Stimulated activated CD4-positive, alpha-beta T cell treated with anti-CD3 and anti-CD28 coated beads, Interleukin-4, amount 100 ng/mL, for 24 hours (primary cell): ENCODE measurements around the gene TTC39A.

ENCODE experiments used
- DNase-seq: peaks from one replicate; pipeline ENCODE4 v3.0.0-alpha.2; 2020

TTC39A gene

GRCh38 chr1:51313961-51314777 lies 16.2 kb downstream of the TTC39A start:
- no peak for DNase-seq

GRCh38 chr1:51313268-51313852 lies 17.0 kb downstream of the TTC39A start:
- no peak for DNase-seq

- no peak for DNase-seq
Measured at GRCh38 chr1:51312718-51313117, 17.6 kb downstream of the TTC39A start.

- DNase-seq, result no peak
Measured at GRCh38 chr1:51311826-51312225, 18.5 kb downstream of the TTC39A start.

GRCh38 chr1:51310871-51311613 lies 19.3 kb downstream of the TTC39A start:
- no peak for DNase-seq

- DNase-seq, result no peak
Measured at GRCh38 chr1:51309291-51309690, 21.1 kb downstream of the TTC39A start.

GRCh38 chr1:51308636-51309035 lies 21.7 kb downstream of the TTC39A start:
- DNase-seq, result no peak

GRCh38 chr1:51306950-51307349 lies 23.4 kb downstream of the TTC39A start:
- no peak for DNase-seq

GRCh38 chr1:51305371-51305823 lies 25.0 kb downstream of the TTC39A start:
- no peak for DNase-seq

- DNase-seq, result no peak
Measured at GRCh38 chr1:51304360-51304759, 26.0 kb downstream of the TTC39A start.

GRCh38 chr1:51303751-51304251 lies 26.6 kb downstream of the TTC39A start:
- no peak for DNase-seq

- DNase-seq, result no peak
Measured at GRCh38 chr1:51303315-51303714, 27.0 kb downstream of the TTC39A start.

GRCh38 chr1:51302746-51303145 lies 27.6 kb downstream of the TTC39A start:
- DNase-seq, result no peak

- no peak for DNase-seq
Measured at GRCh38 chr1:51302270-51302669, 28.1 kb downstream of the TTC39A start.

GRCh38 chr1:51301844-51302162 lies 28.6 kb downstream of the TTC39A start:
- no peak for DNase-seq

- no peak for DNase-seq
Measured at GRCh38 chr1:51301152-51301843, 29.1 kb downstream of the TTC39A start.

- no peak for DNase-seq
Measured at GRCh38 chr1:51299981-51300670, 30.2 kb downstream of the TTC39A start.

- no peak for DNase-seq
Measured at GRCh38 chr1:51299185-51299885, 31.0 kb downstream of the TTC39A start.

- DNase-seq, result no peak
Measured at GRCh38 chr1:51298322-51298705, 32.0 kb downstream of the TTC39A start.

- no peak for DNase-seq
Measured at GRCh38 chr1:51297401-51298321, 32.7 kb downstream of the TTC39A start.
